IPS DF 4.7 (cell line): ENCODE data around the gene TSPAN9.

ENCODE experiments used
- DNase-seq: peaks from one replicate; pipeline ENCODE4 v3.0.0-alpha.2; 2013; ENCODE audit warnings: low spot score; ENCODE audit errors: extremely low read depth

Gene TSPAN9

GRCh38 chr12:3075315-3075714 is 1.9 kb upstream of the TSPAN9 start:
- no peak for DNase-seq

- DNase-seq, result no peak
Observed at GRCh38 chr12:3077572-3078081, 448 bp downstream of the TSPAN9 start.

GRCh38 chr12:3078086-3078820 is 1.1 kb downstream of the TSPAN9 start:
- no peak for DNase-seq

GRCh38 chr12:3081091-3081490 is 3.9 kb downstream of the TSPAN9 start:
- DNase-seq, result no peak

- no peak for DNase-seq
Observed at GRCh38 chr12:3081886-3082285, 4.7 kb downstream of the TSPAN9 start.

- no peak for DNase-seq
Observed at GRCh38 chr12:3083241-3083920, 6.2 kb downstream of the TSPAN9 start.

- DNase-seq, result no peak
Observed at GRCh38 chr12:3083921-3084347, 6.8 kb downstream of the TSPAN9 start.

- DNase-seq, result no peak
Observed at GRCh38 chr12:3084742-3085141, 7.6 kb downstream of the TSPAN9 start.

GRCh38 chr12:3085341-3086139 is 8.4 kb downstream of the TSPAN9 start:
- no peak for DNase-seq

- DNase-seq, result no peak
Observed at GRCh38 chr12:3086211-3086610, 9.0 kb downstream of the TSPAN9 start.

GRCh38 chr12:3086729-3087323 is 9.6 kb downstream of the TSPAN9 start:
- no peak for DNase-seq

- no peak for DNase-seq
Observed at GRCh38 chr12:3087758-3088650, 10.8 kb downstream of the TSPAN9 start.

GRCh38 chr12:3089588-3089987 is 12.4 kb downstream of the TSPAN9 start:
- DNase-seq, result no peak

- no peak for DNase-seq
Observed at GRCh38 chr12:3090240-3091037, 13.3 kb downstream of the TSPAN9 start.

- DNase-seq, result no peak
Observed at GRCh38 chr12:3091038-3091319, 13.8 kb downstream of the TSPAN9 start.

GRCh38 chr12:3091382-3092241 is 14.4 kb downstream of the TSPAN9 start:
- DNase-seq, result no peak

- no peak for DNase-seq
Observed at GRCh38 chr12:3092764-3093163, 15.6 kb downstream of the TSPAN9 start.

GRCh38 chr12:3097186-3097804 is 20.1 kb downstream of the TSPAN9 start:
- DNase-seq, result no peak

- no peak for DNase-seq
Observed at GRCh38 chr12:3097836-3098235, 20.7 kb downstream of the TSPAN9 start.
